WTC11 (cell line): ENCODE data around the gene RIMBP3B. TPM values are rescaled to one million over a fixed set of nuclear protein-coding genes. Genes with fewer than 3 reads are reported as not detected.
"Not testable (repeated sequence)": the region's sequence is repeated elsewhere in the genome, so short reads cannot be mapped to it uniquely, and the experiment has no call there.

Experiments used
- ATAC-seq: fragments of 200-7000 bp; cut with Tn5 transposase; 2 replicates; pipeline ENCODE4 v1.10.0; 2021; ENCODE audit warnings: mild to moderate bottlenecking, moderate library complexity
- CTCF ChIA-PET: fragments of 300-600 bp; sonication (Branson Sonifier 250); formaldehyde crosslinking; loops from one replicate; lab custom pipeline; 2021; ENCODE audit warnings: antibody characterized with exemption; lab: Charles Lee
- POLR2A ChIA-PET: fragments of 350-600 bp; sonication (Branson Sonifier 250); formaldehyde crosslinking; loops from one replicate; lab custom pipeline; 2021; ENCODE audit warnings: antibody characterized with exemption; lab: Charles Lee
- DNase-seq: peaks from one replicate; pipeline ENCODE4 v3.0.0; 2021; ENCODE audit warnings: low spot score
- H3K27ac Mint-ChIP-seq: 2 replicates; pipeline ENCODE4 v1.8.0; 2021; ENCODE audit warnings: mixed read lengths
- H3K27me3 Mint-ChIP-seq: 2 replicates; pipeline ENCODE4 v1.8.0; 2021; ENCODE audit warnings: low read depth, mild to moderate bottlenecking, moderate library complexity, mixed read lengths
- H3K36me3 Mint-ChIP-seq: 2 replicates; pipeline ENCODE4 v1.8.0; 2021; ENCODE audit warnings: mixed read lengths
- H3K4me1 Mint-ChIP-seq: 2 replicates; pipeline ENCODE4 v1.8.0; 2022; ENCODE audit warnings: mixed read lengths
- H3K4me3 Mint-ChIP-seq: 2 replicates; pipeline ENCODE4 v1.8.0; 2021; ENCODE audit warnings: mild to moderate bottlenecking, moderate library complexity, mixed read lengths
- H3K9me3 Mint-ChIP-seq: 2 replicates; pipeline ENCODE4 v1.8.0; 2021; ENCODE audit warnings: mixed read lengths
- total RNA-seq: library from RNA; stranded (reverse); gene quantifications from 3 replicates; pipeline ENCODE4 v1.2.3, GENCODE V29; 2021

The RIMBP3B gene
- total RNA-seq, 1 experiment from 2014 or later, result 0.09 TPM

GRCh38 chr22:21424084-21424709 lies 40.6 kb downstream of the RIMBP3B start:
- peak; percentile 37 for ATAC-seq
- DNase-seq, H3K4me1 Mint-ChIP-seq, H3K27me3 Mint-ChIP-seq, H3K27ac Mint-ChIP-seq, POLR2A ChIA-PET, H3K4me3 Mint-ChIP-seq, H3K36me3 Mint-ChIP-seq, CTCF ChIA-PET, H3K9me3 Mint-ChIP-seq: not testable (repeated sequence)

GRCh38 chr22:21434378-21435233 lies 51.1 kb downstream of the RIMBP3B start:
- H3K36me3 Mint-ChIP-seq, DNase-seq, H3K27ac Mint-ChIP-seq, H3K4me3 Mint-ChIP-seq, POLR2A ChIA-PET, H3K9me3 Mint-ChIP-seq, H3K4me1 Mint-ChIP-seq, CTCF ChIA-PET, ATAC-seq, H3K27me3 Mint-ChIP-seq: not testable (repeated sequence)

- ATAC-seq, H3K27ac Mint-ChIP-seq, H3K4me1 Mint-ChIP-seq, CTCF ChIA-PET, H3K36me3 Mint-ChIP-seq, POLR2A ChIA-PET, DNase-seq, H3K9me3 Mint-ChIP-seq, H3K27me3 Mint-ChIP-seq, H3K4me3 Mint-ChIP-seq: not testable (repeated sequence)
These were observed 52.7 kb downstream of the RIMBP3B start for GRCh38 chr22:21435998-21436810.

- POLR2A ChIA-PET, H3K36me3 Mint-ChIP-seq, H3K27me3 Mint-ChIP-seq, H3K9me3 Mint-ChIP-seq, ATAC-seq, H3K4me3 Mint-ChIP-seq, H3K4me1 Mint-ChIP-seq, H3K27ac Mint-ChIP-seq, DNase-seq, CTCF ChIA-PET: not testable (repeated sequence)
These were observed 54.5 kb downstream of the RIMBP3B start for GRCh38 chr22:21438013-21438412.

Other genes starting within 250 kb of the RIMBP3B start
- 30.4 to 33.3 TPM (median 31.2 TPM) in 3 replicates for gene HIC2, start 33.6 kb downstream of the RIMBP3B start, total RNA-seq
- 4.8 to 6.4 TPM (median 5.2 TPM) in 3 replicates for gene TMEM191C, start 83.6 kb downstream of the RIMBP3B start, total RNA-seq
- gene RIMBP3C, start 167.7 kb downstream of the RIMBP3B start, total RNA-seq, result 0.21 to 0.44 TPM in 2 of 3 replicates, not detected in the other
- gene UBE2L3, start 184.0 kb downstream of the RIMBP3B start, total RNA-seq, result 75.7 to 79.1 TPM (median 77.4 TPM) in 3 replicates
- 39.1 to 42.1 TPM (median 39.8 TPM) in 3 replicates for gene YDJC, start 246.3 kb downstream of the RIMBP3B start, total RNA-seq
- gene CCDC116, start 249.0 kb downstream of the RIMBP3B start, total RNA-seq, result 0.14 to 0.57 TPM (median 0.27 TPM) in 3 replicates